Fibroblast of the aortic adventitia (primary cell): ENCODE data around the gene CHD6. TPM values are rescaled to one million over a fixed set of nuclear protein-coding genes. Genes with fewer than 3 reads are reported as not detected.

Experiments
- DNase-seq: peaks from one replicate; pipeline ENCODE4 v3.0.0-alpha.2; 2010; ENCODE audit warnings: low read depth
- H3K4me3 ChIP-seq: 2 replicates; pipeline ENCODE4 v1.5.1; 2011; ENCODE audit warnings: low read depth, mild to moderate bottlenecking, control low read depth, low read length, moderate library complexity
- CTCF ChIP-seq: IDR thresholded peaks from 2 replicates; pipeline ENCODE4 v1.5.1; 2011; ENCODE audit warnings: mild to moderate bottlenecking, low read length, control low read depth, inconsistent platforms; ENCODE audit not compliant: insufficient read depth
- total RNA-seq: library from RNA; depleted of rRNA; stranded (reverse); fragments of >200 nt; gene quantifications from 2 replicates; pipeline ENCODE4 v1.2.3, GENCODE V29; 2012; ENCODE audit warnings: low replicate concordance

The CHD6 gene
- total RNA-seq, 1 donor = 29.7 TPM

- no peak overlapping the region for H3K4me3 ChIP-seq
- no peak for DNase-seq
- no peak for TF ChIP-seq CTCF
Measured at GRCh38 chr20:41424011-41424410, 194.2 kb downstream of the CHD6 start.

GRCh38 chr20:41422953-41423352 is 195.2 kb downstream of the CHD6 start:
- TF ChIP-seq CTCF = no peak
- peak; percentile 68 for DNase-seq
- H3K4me3 ChIP-seq = no peak overlapping the region

GRCh38 chr20:41418739-41419293 is 199.4 kb downstream of the CHD6 start:
- TF ChIP-seq CTCF = no peak
- DNase-seq = no peak
- H3K4me3 ChIP-seq = no peak overlapping the region

GRCh38 chr20:41418031-41418430 is 200.1 kb downstream of the CHD6 start:
- no peak for TF ChIP-seq CTCF
- no peak for DNase-seq
- no peak overlapping the region for H3K4me3 ChIP-seq

GRCh38 chr20:41415191-41415590 is 203.0 kb downstream of the CHD6 start:
- no peak for TF ChIP-seq CTCF
- H3K4me3 ChIP-seq = no peak overlapping the region

GRCh38 chr20:41413169-41413568 is 205.0 kb downstream of the CHD6 start:
- DNase-seq = no peak
- no peak overlapping the region for H3K4me3 ChIP-seq
- no peak for TF ChIP-seq CTCF

More at GRCh38 chr20:41415191-41415590, 203.0 kb downstream of the CHD6 start:
- no peak for DNase-seq
